Stimulated activated CD8-positive, alpha-beta memory T cell treated with anti-CD3 and anti-CD28 coated beads, Interleukin-15, amount 100 ng/mL, for 1 hour (primary cell): Measurements from ENCODE around the gene ABCA4.
"Not testable (repeated sequence)": the region's sequence is repeated elsewhere in the genome, so short reads cannot be mapped to it uniquely, and the experiment has no call there.

Source experiments
- DNase-seq: peaks from one replicate; pipeline ENCODE4 v3.0.0-alpha.2; 2020; ENCODE audit warnings: low read depth

The ABCA4 gene

DNA sequence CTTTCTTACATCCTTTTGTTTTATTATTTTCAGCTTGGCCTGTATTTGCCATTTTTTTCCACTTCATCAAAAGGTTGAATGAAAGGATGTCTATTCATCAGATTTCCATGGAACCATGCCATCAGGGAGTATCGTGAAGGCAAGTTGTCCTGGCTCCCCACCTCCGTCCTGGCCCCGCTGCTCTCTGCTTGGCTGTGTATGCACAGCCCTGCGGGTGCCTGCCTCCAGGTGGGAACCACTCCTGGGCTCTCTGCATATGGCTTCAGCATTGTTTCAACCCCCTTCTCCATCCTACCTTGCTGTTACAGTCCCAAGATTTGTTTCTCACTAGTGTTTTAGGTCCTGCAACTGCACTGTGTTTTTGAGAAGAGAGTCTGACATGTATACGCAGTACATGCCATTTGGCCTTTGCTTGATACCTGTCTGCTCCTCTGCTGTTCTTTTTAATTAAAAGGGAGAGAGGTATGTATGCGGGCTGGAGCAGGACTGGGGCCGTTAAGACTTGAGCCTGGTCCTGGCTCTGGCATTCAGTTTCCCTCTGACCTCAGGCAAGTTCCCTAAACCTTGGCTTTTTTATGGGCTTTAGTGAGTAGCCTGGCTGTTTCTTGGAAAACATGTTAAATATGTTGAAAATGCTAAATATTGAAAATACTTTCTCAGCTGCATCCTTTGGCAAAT lies 141.8 kb downstream of the ABCA4 start:
- no peak for DNase-seq

DNA sequence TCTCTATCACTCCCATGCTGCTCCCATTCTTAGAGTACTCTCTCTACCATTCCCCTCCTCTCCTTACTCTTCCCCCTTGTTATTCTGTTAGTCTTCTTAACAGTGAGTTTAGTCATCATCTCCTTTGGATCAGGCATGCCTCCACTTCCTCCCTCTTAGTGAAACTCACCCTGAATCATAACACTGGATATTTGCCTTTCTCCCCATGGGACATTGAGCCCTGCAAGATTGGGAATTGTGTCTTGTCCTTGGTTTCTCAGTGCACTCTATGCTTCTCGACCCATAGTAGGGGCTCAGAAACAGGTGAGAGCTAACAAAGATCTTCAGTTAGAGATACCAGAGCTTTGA lies 143.4 kb downstream of the ABCA4 start:
- no peak for DNase-seq

- DNase-seq: no peak
Measured at GRCh38 chr1:93976711-93977597, 144.0 kb downstream of the ABCA4 start.

GRCh38 chr1:93976291-93976690 lies 144.7 kb downstream of the ABCA4 start:
- DNase-seq: no peak

- DNase-seq: no peak
Measured at GRCh38 chr1:93972341-93972740, 148.6 kb downstream of the ABCA4 start.

- no peak for DNase-seq
Measured at GRCh38 chr1:93969887-93970286, 151.1 kb downstream of the ABCA4 start.

GRCh38 chr1:93969371-93969770 lies 151.6 kb downstream of the ABCA4 start:
- no peak for DNase-seq

DNA sequence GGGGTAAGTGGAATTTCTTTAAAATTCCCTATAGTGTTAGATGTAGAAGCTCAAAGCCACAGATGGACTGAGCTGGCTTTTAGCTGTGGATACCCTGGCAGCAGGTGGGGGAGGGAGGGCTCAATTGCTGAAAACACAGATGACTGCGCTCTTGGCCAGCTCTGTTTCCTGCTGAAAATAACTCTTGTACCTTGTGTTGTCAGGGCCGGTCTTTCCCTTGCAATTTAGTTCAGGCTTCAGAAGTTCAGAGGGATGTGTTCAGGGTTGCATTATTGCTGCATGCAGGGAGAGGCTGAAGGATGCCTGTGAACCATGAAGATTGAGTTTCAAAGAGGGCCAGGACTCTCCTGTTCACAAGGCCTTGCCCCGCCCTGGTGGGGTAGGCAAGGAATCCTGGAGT lies 153.6 kb downstream of the ABCA4 start:
- no peak for DNase-seq

- no peak for DNase-seq
Measured at GRCh38 chr1:93965888-93966287, 155.1 kb downstream of the ABCA4 start.

DNA sequence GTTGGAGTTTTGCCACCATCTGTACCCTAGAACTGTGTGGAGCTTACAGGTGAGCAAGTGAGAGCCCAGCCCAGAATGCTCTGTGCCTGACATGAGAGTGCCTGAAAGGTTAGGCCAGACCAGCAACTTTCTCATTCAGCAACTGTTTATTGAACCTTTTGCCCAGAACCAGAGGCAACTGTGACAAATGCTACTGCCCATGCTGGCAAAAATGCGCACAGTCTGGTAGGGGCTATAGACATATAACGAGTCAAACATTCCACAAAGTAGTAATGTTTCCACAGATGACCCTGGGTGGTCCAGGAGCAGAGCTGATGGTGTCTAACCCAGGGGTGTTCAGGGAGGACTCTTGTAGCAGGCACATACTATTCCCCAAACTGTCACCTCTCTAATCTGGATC lies 155.7 kb downstream of the ABCA4 start:
- no peak for DNase-seq

DNA sequence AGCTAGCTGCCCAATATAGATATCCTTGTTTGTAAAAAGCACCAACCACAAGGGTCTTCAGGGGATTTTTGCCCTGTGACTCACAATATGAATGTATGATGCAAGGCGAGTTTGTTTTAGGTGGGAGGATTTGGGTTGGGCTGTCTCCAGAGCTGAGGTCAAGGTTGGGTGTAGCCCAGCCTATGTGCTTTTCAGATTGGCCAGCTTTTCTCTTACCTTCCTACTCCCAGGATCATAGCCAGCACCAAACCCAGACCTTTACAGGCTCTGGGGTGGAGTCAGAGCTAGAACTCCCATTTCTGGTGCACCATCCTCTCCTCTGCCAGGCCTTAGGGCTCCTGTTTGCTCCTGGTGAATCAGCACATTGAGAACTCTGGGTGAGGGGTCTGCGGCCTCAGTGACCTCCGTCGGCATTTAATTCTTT lies 156.2 kb downstream of the ABCA4 start:
- DNase-seq: no peak

- DNase-seq: no peak
Measured at GRCh38 chr1:93964096-93964776, 156.7 kb downstream of the ABCA4 start.

- no peak for DNase-seq
Measured at GRCh38 chr1:93963585-93963984, 157.4 kb downstream of the ABCA4 start.

- no peak for DNase-seq
Measured at GRCh38 chr1:93961906-93962305, 159.0 kb downstream of the ABCA4 start.

DNA sequence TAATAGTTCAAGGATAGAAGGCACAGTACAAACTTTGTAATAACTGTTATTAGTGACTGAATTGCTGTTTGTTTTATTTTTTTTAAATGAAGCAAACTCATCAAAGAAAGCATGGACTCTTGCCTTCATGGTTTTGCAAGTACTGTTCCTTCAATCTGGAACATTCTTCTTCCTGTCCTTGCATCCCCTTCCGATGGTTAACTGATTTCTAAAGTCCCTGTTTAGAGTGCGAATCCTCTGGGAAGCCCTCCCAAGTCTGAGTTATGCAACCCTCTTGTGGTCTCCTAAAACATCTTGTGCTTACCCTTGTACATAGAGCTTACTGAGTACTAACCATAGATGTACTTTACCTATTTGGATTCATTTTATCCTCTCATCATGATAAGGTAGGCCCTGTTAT lies 159.5 kb downstream of the ABCA4 start:
- no peak for DNase-seq

DNA sequence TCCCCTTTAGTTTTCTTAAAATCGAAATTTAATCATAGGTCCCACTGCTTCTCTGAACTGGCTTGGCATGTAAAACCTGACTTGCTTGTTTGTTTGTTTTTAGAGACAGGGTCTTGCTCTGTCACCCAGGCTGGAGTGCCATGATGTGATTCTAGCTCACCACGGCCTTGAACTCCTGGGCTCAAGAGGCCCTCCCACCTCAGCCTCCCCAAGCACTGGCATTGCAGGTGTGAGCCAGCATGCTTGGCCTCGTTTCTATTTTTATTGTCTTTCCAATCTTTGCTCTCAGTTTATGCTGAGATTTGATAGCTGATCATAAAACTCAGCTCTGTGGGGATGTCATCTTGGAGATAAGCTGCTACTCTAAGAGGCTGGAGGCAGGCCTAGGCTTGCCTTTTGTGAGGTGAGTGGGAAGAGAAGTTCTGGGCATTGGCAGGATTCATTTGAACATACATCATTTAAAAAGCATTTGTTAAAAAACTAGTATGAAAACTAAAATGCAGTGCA lies 160.3 kb downstream of the ABCA4 start:
- no peak for DNase-seq

GRCh38 chr1:93959413-93959812 lies 161.5 kb downstream of the ABCA4 start:
- DNase-seq: no peak

GRCh38 chr1:93958726-93959100 lies 162.2 kb downstream of the ABCA4 start:
- DNase-seq: no peak

DNA sequence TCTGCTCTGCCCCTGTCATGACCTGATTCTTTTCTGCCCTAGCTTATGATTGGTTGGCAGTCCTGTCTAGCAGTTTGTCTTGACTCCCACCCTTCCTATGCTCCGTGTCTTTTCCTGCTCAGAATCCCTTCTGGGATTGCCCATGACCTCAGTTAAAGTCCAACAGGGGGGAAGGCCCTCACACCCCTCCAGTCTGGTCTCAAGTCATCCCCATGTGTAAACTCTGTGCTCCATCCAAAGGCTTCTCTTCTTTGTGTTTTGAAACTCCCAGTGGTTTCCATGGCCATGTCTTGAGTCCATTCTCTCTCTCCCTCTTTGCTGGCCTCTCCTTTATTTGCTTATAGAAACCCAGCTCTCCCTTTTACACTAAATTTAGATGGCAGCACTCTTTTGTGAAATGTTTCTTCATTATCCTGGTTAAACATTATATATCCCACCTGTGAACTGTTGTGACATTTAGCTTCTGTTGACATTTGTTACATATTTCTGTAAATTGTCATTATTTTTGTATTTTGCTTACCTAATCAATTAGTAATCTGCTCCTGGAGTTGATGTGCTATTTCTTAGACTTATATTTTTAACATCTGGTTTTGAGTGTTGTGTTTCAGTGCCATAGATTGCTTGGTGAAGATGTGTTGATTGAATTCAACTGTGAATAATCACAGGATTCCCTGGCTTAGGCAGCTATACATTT lies 162.8 kb downstream of the ABCA4 start:
- no peak for DNase-seq

DNA sequence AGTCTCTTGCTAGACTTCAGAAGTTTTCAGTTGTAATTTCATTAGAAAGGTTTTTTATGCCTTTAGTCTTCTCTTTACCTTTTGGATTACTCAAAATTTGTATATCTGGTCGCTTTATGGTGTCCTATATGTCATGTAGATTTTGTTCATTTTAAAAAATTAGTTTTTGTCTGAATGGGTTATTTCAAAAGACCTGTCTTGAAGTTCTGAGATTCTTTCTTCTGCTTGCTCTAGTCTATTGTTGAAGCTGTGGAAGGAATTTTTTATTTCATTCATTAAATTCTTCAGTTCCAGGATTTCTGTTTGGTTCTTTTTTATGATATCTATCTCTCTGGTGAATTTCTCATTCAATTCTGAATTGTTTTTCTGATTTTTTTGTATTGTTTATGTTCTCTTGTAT lies 165.2 kb downstream of the ABCA4 start:
- no peak for DNase-seq

GRCh38 chr1:93947002-93947686 lies 173.8 kb downstream of the ABCA4 start:
- not testable (repeated sequence) for DNase-seq
